ENCODE results near the gene TBC1D24. TPM values are rescaled to one million over a fixed set of nuclear protein-coding genes. Genes with fewer than 3 reads are reported as not detected.

Gene TBC1D24
- total RNA-seq, 2 experiments from 2014 or later = 16.6 to 16.7 TPM

DNA sequence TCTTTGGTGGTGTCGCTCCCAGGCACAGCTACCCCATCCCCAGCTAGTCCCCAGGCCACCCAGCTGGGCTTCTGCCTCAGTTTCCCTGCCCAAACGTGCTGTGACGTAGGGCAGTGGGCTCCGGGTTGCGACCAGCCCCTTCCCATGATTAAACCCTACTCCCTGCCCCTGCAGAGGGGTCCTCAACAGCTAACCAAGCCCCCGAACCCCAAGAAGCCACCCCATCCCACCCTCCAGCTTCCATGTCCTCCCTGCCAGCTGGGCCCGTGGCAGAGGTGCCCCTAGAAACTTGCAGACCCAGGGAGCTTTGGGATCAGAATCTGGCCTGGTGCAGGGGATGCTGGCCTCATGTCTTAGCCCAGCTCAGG is 4.7 kb upstream of the TBC1D24 start:
- no peak overlapping the region for H3K4me3 Mint-ChIP-seq
- H3K27me3 Mint-ChIP-seq = peaks cover 32% of the 10 kb centered on the region
- H3K36me3 Mint-ChIP-seq (ENCODE audit: low read depth) = no peaks in the 10 kb centered on the region
- CTCF ChIA-PET = no interaction called here
- no peak for TF ChIP-seq CTCF (IDR thresholded peaks at IDR 0.05)
- intact Hi-C loops (cut with micrococcal nuclease) = no loop called here
- DNase-seq (no peak), ATAC-seq (no peak)
- no peaks in the 10 kb centered on the region for H3K9me3 Mint-ChIP-seq
- POLR2A ChIA-PET = interaction anchor here (0.9 to 2.8 kb wide), 5 partner anchors 9 to 316 kb away, joined by 3 to 19 read pairs (median 5); partner anchors contain the start of genes ECI1 and TEDC2
- no peak overlapping the region for H3K27ac Mint-ChIP-seq
- H3K4me1 Mint-ChIP-seq (ENCODE audit: low read depth) = peaks cover 24% of the 10 kb centered on the region

DNA sequence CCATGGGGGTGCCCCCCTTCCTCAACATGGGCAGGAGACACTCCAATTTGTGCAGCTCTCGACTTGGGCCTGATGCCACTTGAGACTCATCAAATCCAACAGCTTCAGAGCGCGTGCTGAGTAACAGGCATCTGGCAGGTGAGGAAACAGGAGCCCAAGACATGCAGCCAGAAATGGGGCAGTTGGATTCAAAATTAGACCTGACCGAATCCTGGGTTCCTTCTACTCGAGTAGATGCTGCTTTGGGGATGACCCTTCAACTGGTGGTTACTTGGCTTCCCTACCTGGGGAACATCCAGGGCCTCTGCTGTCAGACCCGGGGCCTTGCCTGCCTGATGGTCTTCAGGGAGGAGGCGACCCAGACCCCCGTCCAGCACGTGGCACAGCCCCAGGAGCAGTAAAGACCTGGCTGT is 4.3 kb upstream of the TBC1D24 start:
- POLR2A ChIA-PET = interaction anchor here (0.9 to 2.8 kb wide), 4 partner anchors 9 to 316 kb away, joined by 3 to 19 read pairs (median 5); partner anchors contain the start of gene TEDC2
- CTCF ChIA-PET = interaction anchor here (0.6 to 0.8 kb wide), 2 partner anchors 11 to 30 kb away, joined by 3 to 4 read pairs; partner anchors contain the start of gene TEDC2
- peaks cover 32% of the 10 kb centered on the region for H3K27me3 Mint-ChIP-seq
- ATAC-seq (no peak), DNase-seq (peak; percentile 39)
- H3K4me1 Mint-ChIP-seq (ENCODE audit: low read depth) = peaks cover 24% of the 10 kb centered on the region
- no peak overlapping the region for H3K4me3 Mint-ChIP-seq
- H3K36me3 Mint-ChIP-seq (ENCODE audit: low read depth) = no peaks in the 10 kb centered on the region
- H3K27ac Mint-ChIP-seq = no peak overlapping the region
- no peaks in the 10 kb centered on the region for H3K9me3 Mint-ChIP-seq
- TF ChIP-seq CTCF (IDR thresholded peaks at IDR 0.05) = no peak
- intact Hi-C loops (cut with micrococcal nuclease) = no loop called here

DNA sequence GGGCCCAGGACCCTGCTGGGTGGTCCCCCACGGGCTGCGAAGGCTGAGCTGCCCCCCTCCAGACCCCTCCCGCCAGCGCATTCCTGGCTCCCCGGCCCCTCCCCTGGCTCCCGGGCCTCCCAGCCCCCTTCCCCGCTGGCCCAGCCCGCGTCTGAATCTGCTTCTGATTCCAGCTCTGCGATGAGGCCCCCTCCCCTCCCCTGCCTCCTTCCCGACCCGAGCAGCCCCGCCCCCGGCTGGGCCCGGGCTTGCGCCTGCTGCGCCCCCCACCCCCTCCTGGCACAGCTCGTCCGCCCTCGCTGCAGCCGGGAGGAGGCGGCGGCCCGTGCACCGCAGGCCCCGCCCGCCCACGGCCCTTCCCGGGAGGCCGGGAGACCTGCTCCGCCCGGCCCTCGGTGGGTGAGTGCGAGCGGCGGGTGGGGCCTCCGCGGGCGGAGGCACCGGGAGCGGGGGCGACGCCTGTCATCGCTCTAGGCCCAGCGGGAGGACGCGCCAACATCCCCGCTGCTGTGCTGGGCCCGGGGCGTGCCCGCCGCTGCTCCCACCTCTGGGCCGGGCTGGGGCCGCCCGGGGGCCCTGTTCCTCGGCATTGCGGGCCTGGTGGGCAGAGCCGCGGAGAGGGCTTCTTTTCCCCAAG is 3.8 kb upstream of the TBC1D24 start, which contains the start of gene NTN3:
TSS of gene NTN3 (plus strand) at position 282 of the 637 bp plus-strand sequence. CDS start 405 bp downstream, outside the sequence.
- Mint-ChIP-seq H3K4me3 (no peak within 1 kb of the TSS), H3K36me3 (ENCODE audit: low read depth) (no peaks in the 10 kb centered on the region), H3K27ac (no peak within 1 kb of the TSS), H3K9me3 (no peaks in the 10 kb centered on the region), H3K27me3 (peaks cover 32% of the 10 kb centered on the region), H3K4me1 (ENCODE audit: low read depth) (peaks cover 26% of the 10 kb centered on the region)
- intact Hi-C loops (cut with micrococcal nuclease) = no loop called here
- peak; percentile 50 for DNase-seq
- POLR2A ChIA-PET = interaction anchor here (1.1 to 2.8 kb wide), 2 partner anchors 11 to 317 kb away, joined by 3 to 19 read pairs; partner anchors contain the start of gene TEDC2
- ATAC-seq = peak; percentile 8
- TF ChIP-seq CTCF (IDR thresholded peaks at IDR 0.05) = no peak
- CTCF ChIA-PET = interaction anchor here (0.6 to 0.8 kb wide), 2 partner anchors 11 to 30 kb away, joined by 3 to 4 read pairs; partner anchors contain the start of gene TEDC2

GRCh38 chr16:2471653-2472487 is 3.1 kb upstream of the TBC1D24 start:
- intact Hi-C loops (cut with micrococcal nuclease) = no loop called here
- no peak for DNase-seq
- Mint-ChIP-seq H3K36me3 (ENCODE audit: low read depth) (no peaks in the 10 kb centered on the region), H3K27me3 (peaks cover 32% of the 10 kb centered on the region), H3K27ac (no peak overlapping the region), H3K4me3 (no peak overlapping the region), H3K4me1 (ENCODE audit: low read depth) (peaks cover 31% of the 10 kb centered on the region), H3K9me3 (no peaks in the 10 kb centered on the region)
- TF ChIP-seq CTCF (IDR thresholded peaks at IDR 0.05) = no peak
- ATAC-seq = no peak
- ChIA-PET POLR2A (interaction anchor here (1.5 to 2.8 kb wide), 2 partner anchors 12 to 317 kb away, joined by 3 to 19 read pairs; partner anchors contain the start of genes TEDC2 and TRAF7), CTCF (no interaction called here)
